ENCODE measurements around the gene TTC22.

- TF ChIP-seq CTCF (conservative IDR thresholded peaks at IDR 0.05 in 1 of 2, IDR thresholded peaks at IDR 0.05 in 1 of 2; ENCODE audit: extremely low read depth in 1 of 2, insufficient read depth in 1 of 2, low read depth in 1 of 2, low read length in 2 of 2) (no peak), EZH2 (IDR thresholded peaks at IDR 0.05; ENCODE audit: borderline replicate concordance, low read length) (no peak)
Measured at GRCh38 chr1:54782588-54782987, 18.5 kb downstream of the TTC22 start.

Data from mammary epithelial cell (primary cell).